SU-DHL-6 (cell line): ENCODE data around the gene E2F6.

ENCODE experiments used
- H2AFZ ChIP-seq: fragments of 200-600 bp; sonication (generic); 2 replicates; pipeline ENCODE4 v1.6.1; 2014; ENCODE audit warnings: low read depth, mild to moderate bottlenecking, moderate library complexity, mixed read lengths, antibody characterized with exemption, low read length; ENCODE audit not compliant: severe bottlenecking
- H3F3A ChIP-seq: fragments of 200-600 bp; shearing (Covaris generic); 2 replicates; pipeline ENCODE4 v1.6.0; 2016; ENCODE audit warnings: antibody characterized with exemption, mild to moderate bottlenecking; ENCODE audit not compliant: insufficient read depth
- H3K27ac ChIP-seq: fragments of 200-600 bp; sonication (generic); 2 replicates; pipeline ENCODE4 v1.5.1; 2016; ENCODE audit warnings: low read depth, mild to moderate bottlenecking, low read length, moderate library complexity, mixed read lengths
- H3K27me3 ChIP-seq: fragments of 200-600 bp; sonication (generic), shearing (Covaris generic); 2 replicates; pipeline ENCODE4 v1.6.0; 2014; ENCODE audit warnings: mild to moderate bottlenecking, low read length
- H3K36me3 ChIP-seq: fragments of 200-600 bp; sonication (generic); 2 replicates; pipeline ENCODE4 v1.6.1; 2014; ENCODE audit warnings: mild to moderate bottlenecking, low read length, mixed read lengths
- H3K4me2 ChIP-seq: fragments of 300-600, 200-600 bp; shearing (Covaris generic), sonication (generic); 2 replicates; pipeline ENCODE4 v1.6.0; 2014; ENCODE audit warnings: low read length, low read depth, mild to moderate bottlenecking; ENCODE audit not compliant: poor library complexity, severe bottlenecking
- H3K4me3 ChIP-seq: fragments of 200-600 bp; sonication (generic); 2 replicates; pipeline ENCODE4 v1.5.1; 2014; ENCODE audit warnings: antibody characterized with exemption, low read length, mild to moderate bottlenecking, mixed read lengths; ENCODE audit not compliant: insufficient read depth, poor library complexity, severe bottlenecking
- H3K79me2 ChIP-seq: fragments of 200-600 bp; sonication (generic); 2 replicates; pipeline ENCODE4 v1.6.1; 2014; ENCODE audit warnings: mild to moderate bottlenecking, low read length, moderate library complexity; ENCODE audit not compliant: insufficient read depth
- H3K9ac ChIP-seq: fragments of 200-600 bp; sonication (generic); 2 replicates; pipeline ENCODE4 v1.7.0; 2014; ENCODE audit warnings: mild to moderate bottlenecking, low read length
- H3K9me2 ChIP-seq: fragments of 200-600 bp; sonication (generic); replicated peaks from 2 replicates; pipeline ENCODE4 v1.6.1; 2014; ENCODE audit warnings: low read length; ENCODE audit not compliant: insufficient read depth
- H3K9me3 ChIP-seq: fragments of 200-600 bp; sonication (generic); 2 replicates; pipeline ENCODE4 v1.6.1; 2014; ENCODE audit warnings: low read length, mixed read lengths; ENCODE audit not compliant: insufficient read depth
- H4K20me1 ChIP-seq: fragments of 200-600 bp; sonication (generic); 2 replicates; pipeline ENCODE4 v1.6.1; 2014; ENCODE audit warnings: low read depth, mild to moderate bottlenecking, antibody characterized with exemption, low read length, moderate library complexity, mixed read lengths
- EZH2phosphoT487 ChIP-seq: fragments of 200-600 bp; sonication (generic), shearing (Covaris generic); conservative IDR thresholded peaks from 2 replicates; pipeline ENCODE4 v1.6.1; 2018; ENCODE audit warnings: mild to moderate bottlenecking, antibody characterized with exemption, low read length, moderate library complexity, mixed read lengths
- TF ChIP-seq, protein P1 (sequence below): fragments of 200-600 bp; sonication (generic); IDR thresholded peaks from one replicate; pipeline ENCODE4 v1.5.1; 2017; ENCODE audit warnings: antibody characterized with exemption, mild to moderate bottlenecking, low read length, moderate library complexity; ENCODE audit not compliant: insufficient read depth, poor library complexity, severe bottlenecking

Gene E2F6

GRCh38 chr2:11435036-11435435 lies 30.9 kb downstream of the E2F6 start:
- H3K9me2 ChIP-seq = no peaks in the 10 kb centered on the region
- H3K4me3 ChIP-seq = no peak overlapping the region
- H3K79me2 ChIP-seq = no peaks in the 10 kb centered on the region
- no peaks in the 10 kb centered on the region for H3K9me3 ChIP-seq
- TF ChIP-seq EZH2phosphoT487 = no peak
- TF ChIP-seq, protein P1, sequence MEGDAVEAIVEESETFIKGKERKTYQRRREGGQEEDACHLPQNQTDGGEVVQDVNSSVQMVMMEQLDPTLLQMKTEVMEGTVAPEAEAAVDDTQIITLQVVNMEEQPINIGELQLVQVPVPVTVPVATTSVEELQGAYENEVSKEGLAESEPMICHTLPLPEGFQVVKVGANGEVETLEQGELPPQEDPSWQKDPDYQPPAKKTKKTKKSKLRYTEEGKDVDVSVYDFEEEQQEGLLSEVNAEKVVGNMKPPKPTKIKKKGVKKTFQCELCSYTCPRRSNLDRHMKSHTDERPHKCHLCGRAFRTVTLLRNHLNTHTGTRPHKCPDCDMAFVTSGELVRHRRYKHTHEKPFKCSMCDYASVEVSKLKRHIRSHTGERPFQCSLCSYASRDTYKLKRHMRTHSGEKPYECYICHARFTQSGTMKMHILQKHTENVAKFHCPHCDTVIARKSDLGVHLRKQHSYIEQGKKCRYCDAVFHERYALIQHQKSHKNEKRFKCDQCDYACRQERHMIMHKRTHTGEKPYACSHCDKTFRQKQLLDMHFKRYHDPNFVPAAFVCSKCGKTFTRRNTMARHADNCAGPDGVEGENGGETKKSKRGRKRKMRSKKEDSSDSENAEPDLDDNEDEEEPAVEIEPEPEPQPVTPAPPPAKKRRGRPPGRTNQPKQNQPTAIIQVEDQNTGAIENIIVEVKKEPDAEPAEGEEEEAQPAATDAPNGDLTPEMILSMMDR = no peak
- H4K20me1 ChIP-seq = no peaks in the 10 kb centered on the region
- H3K9ac ChIP-seq = no peak overlapping the region
- H2AFZ ChIP-seq = no peak overlapping the region
- H3K36me3 ChIP-seq = no peaks in the 10 kb centered on the region
- no peak overlapping the region for H3K27ac ChIP-seq
- no peaks in the 10 kb centered on the region for H3K27me3 ChIP-seq
- no peaks in the 10 kb centered on the region for H3F3A ChIP-seq
- H3K4me2 ChIP-seq = no peak overlapping the region

GRCh38 chr2:11434443-11434842 lies 31.5 kb downstream of the E2F6 start:
- TF ChIP-seq, protein P1 = no peak
- TF ChIP-seq EZH2phosphoT487 = no peak

DNA sequence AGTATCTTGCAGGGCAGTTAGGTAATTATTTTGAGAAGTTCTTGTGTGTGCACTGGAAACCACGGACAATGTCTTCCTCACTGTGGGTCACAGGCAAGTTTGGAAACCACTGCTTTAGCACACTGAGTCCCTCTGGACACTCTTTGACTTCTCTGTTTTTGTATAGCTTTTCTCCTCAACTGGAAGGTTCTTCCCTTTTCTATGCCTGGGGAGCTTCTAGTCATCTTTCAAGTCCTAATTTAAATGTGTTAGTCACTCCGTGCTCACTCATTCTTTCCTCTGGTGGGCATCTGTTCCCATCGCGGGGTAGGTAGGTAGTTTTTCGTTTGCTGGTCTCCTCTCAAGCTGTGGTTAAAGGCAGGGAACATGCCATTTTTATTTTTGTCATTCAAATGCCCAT lies 32.1 kb downstream of the E2F6 start:
- Histone ChIP-seq H3K36me3 (no peaks in the 10 kb centered on the region), H3K9ac (no peak overlapping the region), H3K79me2 (no peaks in the 10 kb centered on the region), H3K4me2 (no peak overlapping the region), H3K27ac (no peak overlapping the region), H3K27me3 (no peaks in the 10 kb centered on the region), H3F3A (no peaks in the 10 kb centered on the region), H3K9me3 (no peaks in the 10 kb centered on the region), H3K4me3 (no peak overlapping the region), H4K20me1 (no peaks in the 10 kb centered on the region), H3K9me2 (no peaks in the 10 kb centered on the region), H2AFZ (no peak overlapping the region)
- TF ChIP-seq, protein P1 = no peak
- TF ChIP-seq EZH2phosphoT487 = no peak

More at GRCh38 chr2:11434443-11434842, 31.5 kb downstream of the E2F6 start:
- Histone ChIP-seq H3K9ac (no peak overlapping the region), H3K36me3 (no peaks in the 10 kb centered on the region), H3K9me2 (no peaks in the 10 kb centered on the region), H3K9me3 (no peaks in the 10 kb centered on the region), H3K79me2 (no peaks in the 10 kb centered on the region), H2AFZ (no peak overlapping the region), H3K27ac (no peak overlapping the region), H3F3A (no peaks in the 10 kb centered on the region), H4K20me1 (no peaks in the 10 kb centered on the region), H3K4me2 (no peak overlapping the region), H3K4me3 (no peak overlapping the region), H3K27me3 (no peaks in the 10 kb centered on the region)
